GM21825 (cell line): ENCODE measurements around the gene ASPG.
"Not testable (repeated sequence)": the region's sequence is repeated elsewhere in the genome, so short reads cannot be mapped to it uniquely, and the experiment has no call there.

ENCODE experiments used
- ATAC-seq: cut with Tn5 transposase; IDR thresholded peaks from one replicate; pipeline ENCODE4 v1.9.1; 2021; ENCODE audit warnings: mild to moderate bottlenecking, moderate library complexity; ENCODE audit not compliant: unreplicated experiment

Gene ASPG

GRCh38 chr14:104144911-104145825, 59.7 kb downstream of the ASPG start:
- ATAC-seq, result no peak

- ATAC-seq, result no peak
These were observed 60.5 kb downstream of the ASPG start for GRCh38 chr14:104145826-104146601.

GRCh38 chr14:104146651-104147345, 61.3 kb downstream of the ASPG start:
- no peak for ATAC-seq

GRCh38 chr14:104147346-104148125, 62.0 kb downstream of the ASPG start:
- ATAC-seq, result no peak

- no peak for ATAC-seq
These were observed 63.2 kb downstream of the ASPG start for GRCh38 chr14:104148433-104149277.

GRCh38 chr14:104149278-104149595, 63.7 kb downstream of the ASPG start:
- no peak for ATAC-seq

- no peak for ATAC-seq
These were observed 64.2 kb downstream of the ASPG start for GRCh38 chr14:104149617-104150135.

- no peak for ATAC-seq
These were observed 64.9 kb downstream of the ASPG start for GRCh38 chr14:104150136-104151025.

GRCh38 chr14:104151026-104151381, 65.5 kb downstream of the ASPG start:
- no peak for ATAC-seq

GRCh38 chr14:104151566-104152245, 66.2 kb downstream of the ASPG start:
- no peak for ATAC-seq

- no peak for ATAC-seq
These were observed 66.7 kb downstream of the ASPG start for GRCh38 chr14:104152246-104152575.

GRCh38 chr14:104152686-104153393, 67.3 kb downstream of the ASPG start:
- ATAC-seq, result no peak

GRCh38 chr14:104153394-104153755, 67.9 kb downstream of the ASPG start:
- ATAC-seq, result not testable (repeated sequence)

- ATAC-seq, result no peak
These were observed 68.7 kb downstream of the ASPG start for GRCh38 chr14:104154246-104154645.

- ATAC-seq, result no peak
These were observed 70.0 kb downstream of the ASPG start for GRCh38 chr14:104155513-104155912.

GRCh38 chr14:104156142-104156541, 70.6 kb downstream of the ASPG start:
- ATAC-seq, result no peak

GRCh38 chr14:104157016-104157928, 71.8 kb downstream of the ASPG start:
- no peak for ATAC-seq
